ENCODE data around the gene EPB41L2. TPM values are rescaled to one million over a fixed set of nuclear protein-coding genes. Genes with fewer than 3 reads are reported as not detected.

EPB41L2 gene
- total RNA-seq, 4 donors from 2014 or later: 46.1 to 258 (median 88.3) TPM

DNA sequence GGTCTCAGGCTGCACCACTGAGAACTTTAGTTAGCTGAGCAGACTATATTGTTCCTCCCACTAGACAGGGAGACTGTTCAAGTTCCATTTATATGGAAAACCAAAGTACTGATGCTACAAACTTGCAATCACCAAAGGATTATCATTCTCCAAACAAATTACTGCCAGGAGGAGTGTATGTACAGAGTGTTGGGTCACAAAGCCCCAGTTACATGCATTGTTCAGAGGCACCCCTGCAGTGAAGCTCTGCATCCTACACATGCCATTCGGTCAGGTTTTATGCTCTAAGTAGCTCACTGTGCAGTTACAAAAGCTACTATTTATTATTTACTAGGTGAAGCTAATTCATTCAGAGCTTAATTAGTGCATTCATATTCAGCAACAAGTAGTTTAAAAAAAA is 160.0 kb downstream of the EPB41L2 start:
- TF ChIP-seq, protein P1, sequence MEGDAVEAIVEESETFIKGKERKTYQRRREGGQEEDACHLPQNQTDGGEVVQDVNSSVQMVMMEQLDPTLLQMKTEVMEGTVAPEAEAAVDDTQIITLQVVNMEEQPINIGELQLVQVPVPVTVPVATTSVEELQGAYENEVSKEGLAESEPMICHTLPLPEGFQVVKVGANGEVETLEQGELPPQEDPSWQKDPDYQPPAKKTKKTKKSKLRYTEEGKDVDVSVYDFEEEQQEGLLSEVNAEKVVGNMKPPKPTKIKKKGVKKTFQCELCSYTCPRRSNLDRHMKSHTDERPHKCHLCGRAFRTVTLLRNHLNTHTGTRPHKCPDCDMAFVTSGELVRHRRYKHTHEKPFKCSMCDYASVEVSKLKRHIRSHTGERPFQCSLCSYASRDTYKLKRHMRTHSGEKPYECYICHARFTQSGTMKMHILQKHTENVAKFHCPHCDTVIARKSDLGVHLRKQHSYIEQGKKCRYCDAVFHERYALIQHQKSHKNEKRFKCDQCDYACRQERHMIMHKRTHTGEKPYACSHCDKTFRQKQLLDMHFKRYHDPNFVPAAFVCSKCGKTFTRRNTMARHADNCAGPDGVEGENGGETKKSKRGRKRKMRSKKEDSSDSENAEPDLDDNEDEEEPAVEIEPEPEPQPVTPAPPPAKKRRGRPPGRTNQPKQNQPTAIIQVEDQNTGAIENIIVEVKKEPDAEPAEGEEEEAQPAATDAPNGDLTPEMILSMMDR (IDR thresholded peaks at IDR 0.05): no peak
- no peak for TF ChIP-seq POLR2A (IDR thresholded peaks at IDR 0.05)
- H3K4me3 ChIP-seq: no peak overlapping the region
- no peak overlapping the region for H3K27ac ChIP-seq
- no peak for DNase-seq
- H3K9me3 ChIP-seq: no peaks in the 10 kb centered on the region
- peaks cover 0 to 5% (median 0%) of the 10 kb centered on the region in 4 donors for H3K4me1 ChIP-seq
- H3K36me3 ChIP-seq: no peaks in the 10 kb centered on the region
- no peaks in the 10 kb centered on the region for H3K27me3 ChIP-seq

DNA sequence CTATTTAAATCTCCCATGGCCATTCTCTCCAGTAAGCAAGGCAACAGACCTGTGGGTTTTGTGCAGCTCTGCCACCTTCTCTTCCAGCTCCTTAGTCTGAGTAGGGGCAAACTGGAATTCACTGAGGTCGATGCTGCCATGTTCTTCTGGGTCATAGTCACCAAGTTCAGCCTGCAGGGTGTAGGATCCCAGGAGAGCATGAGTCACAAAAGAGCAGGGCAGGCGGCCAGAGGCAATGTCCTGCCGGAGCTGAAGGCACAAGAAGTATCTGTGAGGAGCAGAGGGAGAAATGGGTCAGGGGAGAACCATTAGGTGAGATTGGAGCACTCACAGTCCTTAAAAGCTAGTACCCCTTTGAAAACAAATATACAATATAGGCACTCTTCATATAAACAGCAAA is 162.1 kb downstream of the EPB41L2 start:
- TF ChIP-seq POLR2A (IDR thresholded peaks at IDR 0.05): no peak
- TF ChIP-seq, protein P1 (IDR thresholded peaks at IDR 0.05): no peak
- no peak for DNase-seq
- no peaks in the 10 kb centered on the region for H3K27me3 ChIP-seq
- no peaks in the 10 kb centered on the region for H3K4me1 ChIP-seq
- H3K36me3 ChIP-seq: peaks cover 0 to 6% (median 0%) of the 10 kb centered on the region in 3 donors
- no peaks in the 10 kb centered on the region for H3K9me3 ChIP-seq
- no peak overlapping the region for H3K27ac ChIP-seq
- no peak overlapping the region for H3K4me3 ChIP-seq

GRCh38 chr6:130896249-130896648 is 166.8 kb downstream of the EPB41L2 start:
- no peak overlapping the region for H3K27ac ChIP-seq
- H3K9me3 ChIP-seq: no peaks in the 10 kb centered on the region
- DNase-seq: no peak
- H3K4me1 ChIP-seq: no peaks in the 10 kb centered on the region
- H3K36me3 ChIP-seq: peaks cover 0 to 35% (median 0%) of the 10 kb centered on the region in 3 donors
- no peak overlapping the region for H3K4me3 ChIP-seq
- no peaks in the 10 kb centered on the region for H3K27me3 ChIP-seq
- TF ChIP-seq POLR2A (IDR thresholded peaks at IDR 0.05): no peak
- TF ChIP-seq, protein P1 (IDR thresholded peaks at IDR 0.05): no peak

- no peaks in the 10 kb centered on the region for H3K4me1 ChIP-seq
- DNase-seq: no peak
- no peaks in the 10 kb centered on the region for H3K9me3 ChIP-seq
- no peak overlapping the region for H3K27ac ChIP-seq
- TF ChIP-seq, protein P1 (IDR thresholded peaks at IDR 0.05): no peak
- TF ChIP-seq POLR2A (IDR thresholded peaks at IDR 0.05): no peak
- peaks cover 0 to 38% (median 0%) of the 10 kb centered on the region in 3 donors for H3K36me3 ChIP-seq
- no peaks in the 10 kb centered on the region for H3K27me3 ChIP-seq
- H3K4me3 ChIP-seq: no peak overlapping the region
Observed at GRCh38 chr6:130895516-130895915, 167.5 kb downstream of the EPB41L2 start.

- Histone ChIP-seq H3K27me3 (no peaks in the 10 kb centered on the region), H3K27ac (no peak overlapping the region), H3K9me3 (no peaks in the 10 kb centered on the region), H3K4me3 (no peak overlapping the region), H3K36me3 (peaks cover 0 to 38% (median 0%) of the 10 kb centered on the region in 3 donors), H3K4me1 (no peaks in the 10 kb centered on the region)
- DNase-seq: no peak
- no peak for TF ChIP-seq POLR2A (IDR thresholded peaks at IDR 0.05)
- TF ChIP-seq, protein P1 (IDR thresholded peaks at IDR 0.05): no peak
Observed at GRCh38 chr6:130893766-130894165, 169.3 kb downstream of the EPB41L2 start.

GRCh38 chr6:130893277-130893676 is 169.8 kb downstream of the EPB41L2 start:
- DNase-seq: no peak
- Histone ChIP-seq H3K4me3 (no peak overlapping the region), H3K36me3 (peaks cover 0 to 38% (median 0%) of the 10 kb centered on the region in 3 donors), H3K27me3 (no peaks in the 10 kb centered on the region), H3K27ac (no peak overlapping the region), H3K9me3 (no peaks in the 10 kb centered on the region), H3K4me1 (no peaks in the 10 kb centered on the region)
- TF ChIP-seq POLR2A (IDR thresholded peaks at IDR 0.05): no peak
- TF ChIP-seq, protein P1 (IDR thresholded peaks at IDR 0.05): no peak

Measured in Peyer's patch (tissue), 4 donors.